ENCODE results near the gene PRR7.

Gene PRR7

DNA sequence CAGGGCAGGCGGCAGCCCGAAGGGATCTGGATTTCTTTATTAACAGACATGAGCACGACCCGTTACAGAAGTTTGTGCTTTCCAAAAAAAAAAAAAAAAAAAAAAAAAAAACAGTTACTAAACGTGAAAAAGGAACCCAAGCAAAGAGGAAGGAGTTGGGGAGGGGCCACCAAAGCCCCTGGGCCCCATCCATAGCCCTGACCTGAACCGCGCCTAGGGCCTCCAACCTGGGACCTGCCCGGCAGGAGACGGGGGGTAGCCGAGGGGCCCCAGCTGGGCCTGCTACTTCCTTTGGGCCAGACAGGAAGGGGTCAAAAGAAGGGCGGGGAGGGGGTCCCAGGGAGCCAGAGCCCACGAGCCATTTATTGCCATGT, 10.0 kb downstream of the PRR7 start:
- Histone ChIP-seq H3K9ac (ENCODE audit: low read depth, low read length) (no peak overlapping the region), H3K36me3 (ENCODE audit: insufficient read depth, low read length) (peaks cover 41% of the 10 kb centered on the region), H3K4me3 (ENCODE audit: low read length) (no peak overlapping the region), H3K4me1 (ENCODE audit: insufficient read depth, low read length) (peaks cover 22% of the 10 kb centered on the region; the same call in 1 of the 2 replicates), H3K27me3 (ENCODE audit: insufficient read depth, low read length) (peaks cover 8% of the 10 kb centered on the region; the same call in 1 of the 2 replicates), H3K9me3 (ENCODE audit: insufficient read depth, low read depth, low read length) (no peaks in the 10 kb centered on the region), H3K27ac (ENCODE audit: low read depth, low read length) (peak overlapping the region; percentile 35; the same call in 1 of the 2 replicates)
- whole genome bisulfite sequencing: 68% methylated on average over 10 of the region's 12 CpGs

DNA sequence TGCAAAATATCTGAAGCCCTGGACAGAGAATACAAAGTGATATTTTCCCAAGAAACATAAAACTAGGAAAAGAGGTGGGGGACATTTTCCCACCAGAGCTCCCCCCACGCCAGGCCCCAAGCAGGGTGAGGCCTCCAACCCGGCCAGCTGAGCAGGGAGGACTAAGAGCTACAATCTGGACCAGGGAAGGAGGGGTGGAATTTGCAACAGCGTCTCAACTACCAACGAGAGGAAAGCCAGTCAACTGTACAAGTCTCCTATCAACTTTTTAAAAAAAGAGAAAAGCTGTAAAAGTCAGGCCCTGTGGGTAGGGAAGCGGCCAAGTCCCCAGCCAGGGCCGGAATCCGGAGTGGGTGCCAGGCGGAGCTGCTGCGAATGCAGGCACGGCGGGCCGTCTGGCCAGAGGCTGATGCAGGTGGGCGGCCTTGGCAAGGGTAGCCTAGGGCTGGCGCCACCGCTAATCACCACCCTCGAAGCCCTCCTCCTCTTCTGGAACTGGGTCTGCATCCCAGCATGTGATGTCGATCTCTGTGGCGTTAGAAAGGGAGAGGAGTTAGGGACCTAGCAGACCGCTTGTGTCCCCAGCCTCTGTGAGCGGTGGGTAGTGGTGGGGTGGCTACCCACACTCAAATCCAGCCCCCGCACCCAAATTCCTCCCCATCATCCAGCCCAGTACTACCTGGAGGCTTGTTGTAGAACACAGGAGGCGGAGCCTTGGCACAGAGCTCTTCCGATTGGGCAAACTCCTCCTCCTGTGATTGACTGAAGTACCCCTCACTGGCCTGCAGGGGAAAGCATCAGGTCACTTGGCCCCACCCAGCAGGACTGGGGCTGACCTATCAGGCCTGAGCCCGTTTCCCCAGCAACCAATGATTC, 10.6 kb downstream of the PRR7 start:
- peak overlapping the region; percentile 63; the same call in 1 of the 2 replicates for H3K27ac ChIP-seq (ENCODE audit: low read depth, low read length)
- peaks cover 48% of the 10 kb centered on the region for H3K36me3 ChIP-seq (ENCODE audit: insufficient read depth, low read length)

DNA sequence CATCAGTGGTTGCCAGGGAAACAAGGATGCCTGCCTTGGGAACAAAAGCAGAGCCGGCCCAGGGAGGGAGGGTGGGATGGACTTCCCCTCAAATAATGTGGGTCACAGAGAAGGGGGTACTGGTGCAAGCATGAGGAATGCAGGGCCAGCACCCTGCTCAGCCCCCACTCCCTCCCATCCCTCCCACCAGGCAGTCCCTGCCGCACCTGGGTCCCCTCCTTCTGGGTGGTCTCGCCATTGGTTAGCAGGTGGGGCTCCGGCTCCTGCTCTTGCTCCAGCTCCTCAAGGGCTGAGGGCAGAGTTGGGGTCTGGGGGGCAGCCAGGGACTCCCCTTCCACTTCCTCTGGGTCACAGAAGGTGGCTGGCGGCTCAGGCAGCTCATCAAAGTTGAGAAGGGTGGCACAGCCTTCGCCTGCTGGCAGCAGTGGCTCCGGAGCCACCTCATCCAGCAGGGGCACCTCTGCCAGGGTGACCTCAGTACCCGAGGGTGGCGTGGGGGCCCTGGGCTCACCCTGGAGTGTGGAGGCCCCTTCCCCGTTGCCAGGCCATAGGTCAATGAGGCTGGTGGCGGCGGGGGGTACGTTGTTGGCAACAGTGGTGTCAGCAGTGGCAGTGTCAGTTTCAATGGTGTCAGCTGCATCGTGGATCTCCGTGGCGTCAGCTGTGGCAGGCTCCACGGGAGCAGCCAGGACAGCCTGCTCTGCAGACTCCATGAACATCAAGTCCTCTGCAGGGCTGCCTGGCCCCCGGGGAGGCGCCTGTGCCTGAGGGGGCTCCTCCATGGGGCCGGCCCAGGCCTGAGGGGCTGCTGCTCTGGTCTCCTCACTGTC, 11.5 kb downstream of the PRR7 start:
- Histone ChIP-seq H3K27ac (ENCODE audit: low read depth, low read length) (peak overlapping the region; percentile 58; the same call in 1 of the 2 replicates), H3K36me3 (ENCODE audit: insufficient read depth, low read length) (peaks cover 55% of the 10 kb centered on the region)
- WGBS: 87% methylated on average over 20 of the region's 20 CpGs

More for the DNA sequence above, 10.6 kb downstream of the PRR7 start:
- Histone ChIP-seq H3K9me3 (ENCODE audit: insufficient read depth, low read depth, low read length) (no peaks in the 10 kb centered on the region), H3K27me3 (ENCODE audit: insufficient read depth, low read length) (peaks cover 8% of the 10 kb centered on the region; the same call in 1 of the 2 replicates), H3K4me3 (ENCODE audit: low read length) (no peak overlapping the region), H3K4me1 (ENCODE audit: insufficient read depth, low read length) (peaks cover 22% of the 10 kb centered on the region; the same call in 1 of the 2 replicates), H3K9ac (ENCODE audit: low read depth, low read length) (no peak overlapping the region)
- WGBS: 84% methylated on average over 19 of the region's 24 CpGs

DNA sequence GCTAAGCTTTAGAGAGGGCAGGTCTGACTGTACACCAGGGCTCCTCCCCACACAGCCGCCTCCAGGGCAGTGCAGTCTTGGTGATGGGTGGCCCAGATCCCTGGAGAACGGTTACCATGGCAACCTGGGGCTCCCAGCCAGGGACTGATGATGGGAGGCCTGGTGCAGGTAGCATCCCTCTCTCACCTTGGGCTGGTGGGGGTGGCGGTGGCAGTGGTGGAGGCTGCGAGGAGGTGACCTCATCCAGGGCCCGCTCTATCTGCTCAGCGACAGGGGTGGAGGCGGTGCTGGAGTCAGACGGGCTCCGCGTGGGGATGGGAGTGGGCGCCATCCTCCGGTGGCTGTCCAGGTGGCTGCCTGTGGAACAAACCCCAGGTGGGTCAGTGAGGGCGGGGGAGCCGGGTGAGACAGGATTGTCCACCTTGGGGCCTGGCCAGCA, 12.3 kb downstream of the PRR7 start:
- H3K9me3 ChIP-seq (ENCODE audit: insufficient read depth, low read depth, low read length): no peaks in the 10 kb centered on the region
- H3K36me3 ChIP-seq (ENCODE audit: insufficient read depth, low read length): peaks cover 62% of the 10 kb centered on the region
- H3K4me3 ChIP-seq (ENCODE audit: low read length): no peak overlapping the region
- H3K27me3 ChIP-seq (ENCODE audit: insufficient read depth, low read length): peaks cover under 1% of the 10 kb centered on the region; the same call in 1 of the 2 replicates
- 0 out of 2 replicates have a peak overlapping the region, but pooled peaks have one; percentile 25 for H3K27ac ChIP-seq (ENCODE audit: low read depth, low read length)
- peaks cover 11% of the 10 kb centered on the region; the same call in 1 of the 2 replicates for H3K4me1 ChIP-seq (ENCODE audit: insufficient read depth, low read length)
- H3K9ac ChIP-seq (ENCODE audit: low read depth, low read length): no peak overlapping the region
- 95% methylated on average over 14 of the region's 14 CpGs for WGBS

More for the DNA sequence above, 11.5 kb downstream of the PRR7 start:
- Histone ChIP-seq H3K4me3 (ENCODE audit: low read length) (no peak overlapping the region), H3K27me3 (ENCODE audit: insufficient read depth, low read length) (peaks cover 8% of the 10 kb centered on the region; the same call in 1 of the 2 replicates), H3K4me1 (ENCODE audit: insufficient read depth, low read length) (peaks cover 19% of the 10 kb centered on the region; the same call in 1 of the 2 replicates), H3K9me3 (ENCODE audit: insufficient read depth, low read depth, low read length) (no peaks in the 10 kb centered on the region), H3K9ac (ENCODE audit: low read depth, low read length) (no peak overlapping the region)

DNA sequence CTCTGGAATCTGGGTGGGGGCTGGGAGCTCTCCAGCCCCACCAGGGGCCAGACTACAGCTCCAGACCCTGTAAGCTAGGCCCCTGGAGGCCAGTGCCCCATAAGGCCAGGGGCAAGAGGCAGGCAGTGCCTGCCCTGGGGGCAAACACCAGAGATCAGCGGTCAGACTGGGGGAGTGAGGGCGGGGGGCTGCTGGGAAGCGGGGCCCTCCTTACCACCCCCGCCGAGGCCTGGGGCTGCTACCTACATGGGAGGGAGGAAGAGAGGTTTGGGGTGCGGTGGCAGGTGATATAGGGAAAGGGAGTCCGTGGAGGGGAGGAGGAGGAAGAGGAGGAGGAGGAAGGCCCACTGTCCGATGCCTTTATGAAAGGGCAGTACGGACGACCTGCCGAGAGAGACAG, 12.7 kb downstream of the PRR7 start:
- Histone ChIP-seq H3K27me3 (ENCODE audit: insufficient read depth, low read length) (no peaks in the 10 kb centered on the region), H3K36me3 (ENCODE audit: insufficient read depth, low read length) (peaks cover 62% of the 10 kb centered on the region), H3K9ac (ENCODE audit: low read depth, low read length) (no peak overlapping the region), H3K4me3 (ENCODE audit: low read length) (no peak overlapping the region), H3K27ac (ENCODE audit: low read depth, low read length) (0 out of 2 replicates have a peak overlapping the region, but pooled peaks have one; percentile 25), H3K9me3 (ENCODE audit: insufficient read depth, low read depth, low read length) (no peaks in the 10 kb centered on the region), H3K4me1 (ENCODE audit: insufficient read depth, low read length) (peaks cover 10% of the 10 kb centered on the region; the same call in 1 of the 2 replicates)
- 83% methylated on average over 11 of the region's 11 CpGs for WGBS

DNA sequence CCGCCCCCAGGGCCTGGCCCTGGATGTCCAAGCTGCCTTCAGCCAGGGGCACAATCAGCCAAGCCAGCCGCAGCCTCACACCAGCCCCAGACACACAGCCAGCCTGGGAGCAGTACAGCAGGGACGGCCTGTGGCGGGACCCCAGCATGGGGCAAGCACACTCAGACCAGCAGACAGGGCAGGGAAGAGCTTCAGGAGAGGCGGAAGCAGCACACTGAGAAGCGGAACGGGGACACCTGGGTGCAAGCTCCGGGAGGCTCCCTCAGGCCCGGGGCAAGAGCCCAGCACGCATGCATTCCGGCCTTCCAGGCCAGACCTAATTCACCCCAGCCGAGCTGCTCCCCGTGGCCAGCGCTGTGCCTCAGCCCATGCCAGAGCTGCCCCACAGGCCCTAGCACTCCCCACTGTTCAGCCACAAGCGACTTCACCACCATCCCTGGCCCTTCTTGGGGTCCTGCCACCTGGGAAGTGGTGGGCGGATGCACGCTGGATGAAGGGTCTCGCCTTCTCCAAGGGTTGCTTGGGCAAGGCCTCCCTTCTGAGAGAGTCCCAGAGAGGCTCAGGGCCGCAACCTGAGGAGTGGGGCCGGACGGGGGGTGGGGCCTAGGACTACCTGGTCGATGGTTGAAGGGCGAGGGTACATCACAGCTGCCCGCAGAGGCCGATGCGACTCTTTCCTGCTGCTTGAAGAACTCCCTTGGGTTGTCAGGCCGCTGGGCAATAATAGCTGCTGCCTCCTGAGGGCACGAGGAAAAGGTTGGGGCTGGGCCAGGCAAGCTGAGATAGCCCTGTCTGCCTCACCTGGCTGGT, 13.4 kb downstream of the PRR7 start:
- Histone ChIP-seq H3K4me3 (ENCODE audit: low read length) (no peak overlapping the region), H3K27me3 (ENCODE audit: insufficient read depth, low read length) (no peaks in the 10 kb centered on the region), H3K27ac (ENCODE audit: low read depth, low read length) (0 out of 2 replicates have a peak overlapping the region, but pooled peaks have one; percentile 35), H3K4me1 (ENCODE audit: insufficient read depth, low read length) (peaks cover 10% of the 10 kb centered on the region; the same call in 1 of the 2 replicates), H3K36me3 (ENCODE audit: insufficient read depth, low read length) (peaks cover 63% of the 10 kb centered on the region), H3K9ac (ENCODE audit: low read depth, low read length) (no peak overlapping the region), H3K9me3 (ENCODE audit: insufficient read depth, low read depth, low read length) (no peaks in the 10 kb centered on the region)
- 95% methylated on average over 28 of the region's 28 CpGs for WGBS

DNA sequence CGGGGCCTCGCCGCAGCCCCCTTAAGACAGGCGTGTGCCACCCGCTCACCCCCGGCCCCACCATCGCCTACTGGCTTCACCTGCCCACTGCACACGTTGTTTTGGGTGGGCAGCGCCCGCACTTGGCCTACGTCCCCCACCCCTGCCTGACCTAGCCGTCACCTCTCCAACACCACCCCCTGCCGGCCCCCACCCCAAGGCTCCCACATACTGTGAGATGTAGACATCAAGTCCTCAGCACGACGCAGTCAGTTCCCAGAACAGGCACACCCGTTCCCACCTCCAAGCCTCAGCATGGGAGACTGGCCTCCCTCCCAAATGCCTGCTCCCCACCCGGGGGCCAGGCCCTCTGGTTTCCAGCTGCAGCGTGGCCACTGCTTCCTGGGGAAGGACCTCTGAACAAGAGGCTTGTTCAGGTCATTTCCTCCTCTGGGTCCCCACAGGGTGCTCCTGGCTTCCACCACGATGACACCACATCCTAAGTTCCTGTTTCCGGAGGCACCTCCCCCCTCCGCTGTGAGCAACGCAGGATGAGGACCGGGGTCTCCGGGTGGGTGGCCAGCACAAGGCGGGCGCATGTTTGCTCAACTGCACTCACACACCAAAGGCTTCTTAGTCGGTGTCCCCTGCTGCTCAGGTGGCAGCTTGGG, 15.5 kb downstream of the PRR7 start:
- H3K36me3 ChIP-seq (ENCODE audit: insufficient read depth, low read length): peaks cover 80% of the 10 kb centered on the region
- 93% methylated on average over 27 of the region's 27 CpGs for WGBS
- H3K4me1 ChIP-seq (ENCODE audit: insufficient read depth, low read length): peaks cover 3% of the 10 kb centered on the region; the same call in 1 of the 2 replicates
- no peak overlapping the region for H3K4me3 ChIP-seq (ENCODE audit: low read length)
- no peak overlapping the region for H3K27ac ChIP-seq (ENCODE audit: low read depth, low read length)
- H3K27me3 ChIP-seq (ENCODE audit: insufficient read depth, low read length): no peaks in the 10 kb centered on the region
- no peak overlapping the region for H3K9ac ChIP-seq (ENCODE audit: low read depth, low read length)
- 0 out of 2 replicates have a peak, but pooled peaks cover 3% of the 10 kb centered on the region for H3K9me3 ChIP-seq (ENCODE audit: insufficient read depth, low read depth, low read length)

DNA sequence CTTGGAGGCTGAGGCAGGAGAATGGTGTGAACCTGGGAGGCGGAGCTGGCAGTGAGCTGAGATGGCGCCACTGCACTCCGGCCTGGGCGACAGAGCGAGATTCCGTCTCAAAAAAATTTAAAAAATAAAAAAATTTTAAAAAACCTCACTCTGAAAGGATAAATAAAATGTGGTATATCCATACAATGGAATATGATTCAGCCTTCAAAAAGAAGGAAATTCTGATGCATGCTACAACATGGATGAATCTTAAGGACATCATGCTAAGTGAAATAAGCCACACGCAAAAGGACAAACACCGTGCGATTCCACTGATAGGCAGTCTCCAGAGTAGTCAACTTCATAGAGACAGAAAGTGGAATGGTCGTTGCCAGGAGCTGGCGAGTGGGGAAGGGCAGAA, 18.4 kb downstream of the PRR7 start:
- Histone ChIP-seq H3K36me3 (ENCODE audit: insufficient read depth, low read length) (peaks cover 82% of the 10 kb centered on the region), H3K9me3 (ENCODE audit: insufficient read depth, low read depth, low read length) (0 out of 2 replicates have a peak, but pooled peaks cover 3% of the 10 kb centered on the region), H3K27ac (ENCODE audit: low read depth, low read length) (no peak overlapping the region), H3K4me1 (ENCODE audit: insufficient read depth, low read length) (peaks cover 6% of the 10 kb centered on the region), H3K9ac (ENCODE audit: low read depth, low read length) (no peak overlapping the region), H3K4me3 (ENCODE audit: low read length) (no peak overlapping the region), H3K27me3 (ENCODE audit: insufficient read depth, low read length) (no peaks in the 10 kb centered on the region)
- WGBS: 86% methylated on average over 9 of the region's 11 CpGs

DNA sequence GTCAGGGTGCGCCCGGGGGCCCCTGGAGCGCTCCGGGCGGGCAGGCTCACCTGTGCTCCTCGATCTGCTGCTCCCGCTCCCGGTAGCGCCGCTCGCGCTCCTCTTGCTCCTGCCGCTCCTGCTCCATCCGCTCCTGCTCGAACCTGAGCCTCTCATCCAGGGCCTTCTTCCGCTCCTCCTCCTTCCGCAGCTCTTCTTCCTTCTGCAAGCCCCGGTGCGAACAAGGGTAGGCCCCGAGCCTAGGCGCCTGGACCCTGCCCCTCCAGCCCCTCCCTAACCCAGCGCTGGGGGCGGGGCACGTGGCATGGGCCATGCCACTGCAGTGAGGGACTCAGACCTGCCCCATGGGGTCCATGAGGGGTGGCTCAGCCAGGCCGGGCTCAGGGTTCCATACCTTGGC, 20.2 kb downstream of the PRR7 start:
- Histone ChIP-seq H3K9me3 (ENCODE audit: insufficient read depth, low read depth, low read length) (0 out of 2 replicates have a peak, but pooled peaks cover 3% of the 10 kb centered on the region), H3K4me3 (ENCODE audit: low read length) (no peak overlapping the region), H3K4me1 (ENCODE audit: insufficient read depth, low read length) (peaks cover 23% of the 10 kb centered on the region), H3K27ac (ENCODE audit: low read depth, low read length) (no peak overlapping the region), H3K9ac (ENCODE audit: low read depth, low read length) (no peak overlapping the region), H3K27me3 (ENCODE audit: insufficient read depth, low read length) (no peaks in the 10 kb centered on the region), H3K36me3 (ENCODE audit: insufficient read depth, low read length) (peaks cover 84% of the 10 kb centered on the region)
- WGBS: 96% methylated on average over 25 of the region's 25 CpGs

DNA sequence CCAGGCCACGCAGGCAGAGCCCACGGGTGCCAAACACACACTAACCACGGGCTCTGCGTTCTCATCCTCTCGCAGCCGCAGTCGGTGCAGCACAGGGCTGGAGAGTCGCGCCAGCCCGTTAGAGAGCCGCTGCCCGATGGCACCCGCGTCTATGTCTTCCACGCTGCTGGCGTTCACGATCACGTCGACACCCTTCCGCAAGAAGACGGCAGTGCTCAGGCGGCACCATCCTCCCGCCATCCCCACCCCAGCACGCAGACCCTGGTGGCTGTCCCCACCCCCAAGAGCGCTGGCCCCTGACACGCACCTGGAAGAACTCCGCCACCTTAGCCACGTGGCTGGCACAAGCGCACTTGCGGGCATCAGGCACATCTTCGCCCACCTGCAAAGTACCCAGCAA, 20.8 kb downstream of the PRR7 start:
- WGBS: 96% methylated on average over 31 of the region's 31 CpGs
- H3K4me3 ChIP-seq (ENCODE audit: low read length): no peak overlapping the region
- H3K9me3 ChIP-seq (ENCODE audit: insufficient read depth, low read depth, low read length): 0 out of 2 replicates have a peak, but pooled peaks cover 3% of the 10 kb centered on the region
- H3K27ac ChIP-seq (ENCODE audit: low read depth, low read length): no peak overlapping the region
- H3K36me3 ChIP-seq (ENCODE audit: insufficient read depth, low read length): peaks cover 82% of the 10 kb centered on the region
- H3K27me3 ChIP-seq (ENCODE audit: insufficient read depth, low read length): no peaks in the 10 kb centered on the region
- H3K9ac ChIP-seq (ENCODE audit: low read depth, low read length): no peak overlapping the region
- H3K4me1 ChIP-seq (ENCODE audit: insufficient read depth, low read length): peaks cover 26% of the 10 kb centered on the region
